Calu3 (cell line): ENCODE measurements around the gene LHX3. TPM values are rescaled to one million over a fixed set of nuclear protein-coding genes. Genes with fewer than 3 reads are reported as not detected.

Experiments used
- BruUV-seq: library from RNA; stranded (reverse); fragments of 400-500 nt; replicated peaks from 2 replicates; lab custom pipeline; 2021; lab: Mats Ljungman, UMichigan
- CTCF ChIA-PET: fragments of 300-600 bp; sonication (Branson Sonifier 250); formaldehyde crosslinking; loops from one replicate; lab custom pipeline; 2022; ENCODE audit warnings: antibody characterized with exemption; lab: Charles Lee
- DNase-seq: peaks from one replicate; pipeline ENCODE4 v3.0.0; 2022
- H3K27ac Mint-ChIP-seq: one replicate; pipeline ENCODE4 v1.8.0; 2022; ENCODE audit warnings: mixed read lengths; ENCODE audit not compliant: unreplicated experiment
- H3K27me3 Mint-ChIP-seq: one replicate; pipeline ENCODE4 v1.8.0; 2022; ENCODE audit warnings: mixed read lengths; ENCODE audit not compliant: unreplicated experiment
- H3K36me3 Mint-ChIP-seq: one replicate; pipeline ENCODE4 v1.8.0; 2022; ENCODE audit warnings: mild to moderate bottlenecking, moderate library complexity, mixed read lengths; ENCODE audit not compliant: insufficient read depth, unreplicated experiment
- H3K4me1 Mint-ChIP-seq: one replicate; pipeline ENCODE4 v1.8.0; 2022; ENCODE audit warnings: mild to moderate bottlenecking, low read depth, mixed read lengths; ENCODE audit not compliant: unreplicated experiment
- H3K4me3 Mint-ChIP-seq: one replicate; pipeline ENCODE4 v1.8.0; 2022; ENCODE audit warnings: mild to moderate bottlenecking, low read depth, moderate library complexity, mixed read lengths; ENCODE audit not compliant: unreplicated experiment
- H3K9me3 Mint-ChIP-seq: one replicate; pipeline ENCODE4 v1.8.0; 2022; ENCODE audit warnings: low read depth, mixed read lengths; ENCODE audit not compliant: unreplicated experiment
- CTCF ChIP-seq: fragments of 200-600 bp; IDR thresholded peaks from one replicate; pipeline ENCODE4 v1.8.0; 2022; ENCODE audit warnings: antibody characterized with exemption; ENCODE audit not compliant: unreplicated experiment
- intact Hi-C: fragments of 100-400 bp; cut with micrococcal nuclease; formaldehyde crosslinking; loops from one replicate; pipeline ENCODE4 v1.10.0; 2022; ENCODE audit not compliant: unreplicated experiment
- total RNA-seq: library from RNA; stranded (reverse); gene quantifications from 2 replicates; pipeline ENCODE4 v1.2.3, GENCODE V29; 2022

The LHX3 gene
- total RNA-seq, 1 experiment from 2014 or later = not detected

- no peak for DNase-seq
- Mint-ChIP-seq H3K36me3 (no peaks in the 10 kb centered on the region), H3K9me3 (no peaks in the 10 kb centered on the region), H3K27me3 (peaks cover 54% of the 10 kb centered on the region), H3K4me1 (peaks cover 9% of the 10 kb centered on the region), H3K4me3 (no peak overlapping the region), H3K27ac (no peak overlapping the region)
- intact Hi-C loops = no loop called here
- CTCF ChIA-PET = no interaction called here
- no TSS peak for BruUV-seq
- TF ChIP-seq CTCF = no peak
Measured at GRCh38 chr9:136194540-136194939, 10.4 kb downstream of the LHX3 start.

DNA sequence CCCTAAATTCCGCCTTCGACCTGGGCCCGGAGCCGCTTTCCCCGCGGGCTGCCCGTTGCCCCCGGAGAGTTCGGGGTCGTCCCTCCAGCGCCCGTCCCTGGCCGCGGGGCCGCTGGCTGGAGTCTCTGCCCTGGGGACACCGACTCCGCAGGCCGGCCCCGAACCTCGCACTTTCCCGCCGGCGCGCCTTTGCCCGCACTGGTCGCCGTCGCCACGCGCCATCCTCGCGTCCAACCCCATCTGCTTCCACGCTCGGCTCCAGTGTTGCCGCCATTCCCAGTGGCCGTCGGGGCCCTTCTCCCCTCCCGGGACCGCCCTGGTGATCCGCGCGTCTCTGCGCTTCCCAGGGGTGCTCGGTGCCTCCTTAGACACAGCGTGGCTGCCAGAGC is 11.0 kb downstream of the LHX3 start:
- BruUV-seq = no TSS peak
- Mint-ChIP-seq H3K36me3 (no peaks in the 10 kb centered on the region), H3K27me3 (peaks cover 54% of the 10 kb centered on the region), H3K4me1 (peaks cover 9% of the 10 kb centered on the region), H3K9me3 (no peaks in the 10 kb centered on the region), H3K27ac (no peak overlapping the region), H3K4me3 (no peak overlapping the region)
- DNase-seq = no peak
- intact Hi-C loops = no loop called here
- CTCF ChIA-PET = no interaction called here
- TF ChIP-seq CTCF = no peak

DNA sequence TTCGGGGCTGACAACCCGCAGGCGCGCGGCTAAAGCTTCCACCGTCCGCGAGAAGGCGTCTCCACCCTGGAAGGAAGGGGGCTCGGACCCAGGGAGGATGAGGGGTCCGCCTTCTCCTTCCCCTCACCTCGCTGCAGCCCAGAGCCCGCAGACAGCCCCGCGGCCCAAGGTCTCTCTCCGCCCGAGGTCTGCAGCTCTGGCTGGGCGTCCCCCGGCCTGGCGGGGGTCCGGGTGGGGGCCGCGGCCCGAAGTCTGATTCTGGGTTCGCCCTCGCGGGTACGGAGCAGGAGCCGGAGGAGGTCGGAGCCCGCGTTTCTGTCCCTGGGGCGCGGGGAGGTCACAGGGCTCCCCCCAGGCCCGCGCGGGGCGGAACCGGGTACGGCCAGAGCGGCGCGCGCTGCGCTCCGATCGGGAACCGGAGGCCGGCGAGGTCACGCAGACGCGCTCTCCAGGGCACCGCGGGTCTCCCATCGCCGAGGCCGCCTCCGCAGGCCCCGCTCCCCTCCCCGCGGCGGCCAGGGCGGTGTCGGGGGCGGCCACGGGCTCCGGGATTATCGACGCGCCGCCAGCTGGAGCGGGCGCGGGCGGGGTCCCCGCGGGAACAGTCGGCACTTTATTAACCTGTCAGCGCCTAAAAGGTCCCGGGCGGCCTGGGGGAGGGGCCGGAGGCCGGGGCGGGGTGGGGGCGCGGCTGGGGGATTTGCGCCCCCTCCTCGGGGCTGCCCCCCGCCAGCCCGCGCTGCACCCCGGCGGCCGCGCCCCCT is 11.6 kb downstream of the LHX3 start:
- Mint-ChIP-seq H3K36me3 (no peaks in the 10 kb centered on the region), H3K27ac (no peak overlapping the region), H3K9me3 (no peaks in the 10 kb centered on the region), H3K27me3 (peaks cover 54% of the 10 kb centered on the region), H3K4me1 (peaks cover 9% of the 10 kb centered on the region), H3K4me3 (no peak overlapping the region)
- no peak for TF ChIP-seq CTCF
- CTCF ChIA-PET = no interaction called here
- no peak for DNase-seq
- no TSS peak for BruUV-seq
- intact Hi-C loops = no loop called here

- no peak overlapping the region for H3K4me3 Mint-ChIP-seq
- CTCF ChIA-PET = no interaction called here
- H3K36me3 Mint-ChIP-seq = no peaks in the 10 kb centered on the region
- no peak overlapping the region for H3K27ac Mint-ChIP-seq
- H3K27me3 Mint-ChIP-seq = peaks cover 52% of the 10 kb centered on the region
- no peak for TF ChIP-seq CTCF
- intact Hi-C loops = no loop called here
- no peaks in the 10 kb centered on the region for H3K9me3 Mint-ChIP-seq
- DNase-seq = no peak
- BruUV-seq = no TSS peak
- H3K4me1 Mint-ChIP-seq = peaks cover 9% of the 10 kb centered on the region
Measured at GRCh38 chr9:136192289-136193126, 12.4 kb downstream of the LHX3 start.
